Endothelial cell (in vitro differentiated cells): ENCODE measurements around the gene IAPP. TPM values are rescaled to one million over a fixed set of nuclear protein-coding genes. Genes with fewer than 3 reads are reported as not detected.

Experiments
- DNase-seq: peaks from one replicate; pipeline ENCODE4 v3.0.0; 2021; ENCODE audit warnings: low spot score
- H3K27ac Mint-ChIP-seq: one replicate; pipeline ENCODE4 v1.8.0; 2021; ENCODE audit warnings: mixed read lengths, inconsistent platforms; ENCODE audit not compliant: unreplicated experiment
- H3K27me3 Mint-ChIP-seq: one replicate; pipeline ENCODE4 v1.8.0; 2021; ENCODE audit warnings: mild to moderate bottlenecking, moderate library complexity, mixed read lengths, inconsistent platforms; ENCODE audit not compliant: unreplicated experiment
- H3K36me3 Mint-ChIP-seq: one replicate; pipeline ENCODE4 v1.8.0; 2021; ENCODE audit warnings: mild to moderate bottlenecking, low read depth, mixed read lengths, inconsistent platforms; ENCODE audit not compliant: unreplicated experiment
- H3K4me1 Mint-ChIP-seq: one replicate; pipeline ENCODE4 v1.8.0; 2021; ENCODE audit warnings: mild to moderate bottlenecking, mixed read lengths, inconsistent platforms; ENCODE audit not compliant: unreplicated experiment
- H3K4me3 Mint-ChIP-seq: one replicate; pipeline ENCODE4 v1.8.0; 2021; ENCODE audit warnings: mild to moderate bottlenecking, mixed read lengths, inconsistent platforms; ENCODE audit not compliant: unreplicated experiment
- H3K9me3 Mint-ChIP-seq: one replicate; pipeline ENCODE4 v1.8.0; 2021; ENCODE audit warnings: mixed read lengths, inconsistent platforms; ENCODE audit not compliant: unreplicated experiment
- CTCF ChIP-seq: fragments of 200-600 bp; sonication (generic); IDR thresholded peaks from one replicate; pipeline ENCODE4 v1.5.0; 2021; ENCODE audit warnings: antibody characterized with exemption; ENCODE audit not compliant: unreplicated experiment
- total RNA-seq: library from RNA; stranded (reverse); fragmentation: NEBNext Ultra II Directional; extraction: Animal tissue kit (Norgen Biotek cat#: 25700); gene quantifications from one replicate; pipeline ENCODE4 v1.2.1, GENCODE V29; 2021; ENCODE audit not compliant: unreplicated experiment

The IAPP gene
- total RNA-seq, 1 donor from 2014 or later, result not detected

GRCh38 chr12:21334771-21335325, 37.9 kb upstream of the IAPP start, which contains the start of gene SLCO1A2:
SLCO1A2 (minus strand) TSS chr12:21334917; CDS start chr12:21334647, 270 bp downstream.
- no peaks in the 10 kb centered on the region for H3K27me3 Mint-ChIP-seq
- H3K4me1 Mint-ChIP-seq, result peaks cover 4% of the 10 kb centered on the region
- no peak for TF ChIP-seq CTCF
- no peak within 1 kb of the TSS for H3K4me3 Mint-ChIP-seq
- H3K9me3 Mint-ChIP-seq, result peaks cover 4% of the 10 kb centered on the region
- H3K36me3 Mint-ChIP-seq, result peaks cover 8% of the 10 kb centered on the region
- DNase-seq, result no peak
- H3K27ac Mint-ChIP-seq, result no peak within 1 kb of the TSS

- no peak for DNase-seq
- H3K4me3 Mint-ChIP-seq, result no peak overlapping the region
- H3K4me1 Mint-ChIP-seq, result peaks cover 4% of the 10 kb centered on the region
- TF ChIP-seq CTCF, result no peak
- no peaks in the 10 kb centered on the region for H3K27me3 Mint-ChIP-seq
- no peaks in the 10 kb centered on the region for H3K36me3 Mint-ChIP-seq
- H3K27ac Mint-ChIP-seq, result no peak overlapping the region
- no peaks in the 10 kb centered on the region for H3K9me3 Mint-ChIP-seq
Observed at GRCh38 chr12:21336656-21337055, 36.0 kb upstream of the IAPP start.

- Mint-ChIP-seq H3K27ac (no peak overlapping the region), H3K9me3 (no peaks in the 10 kb centered on the region), H3K36me3 (no peaks in the 10 kb centered on the region), H3K27me3 (no peaks in the 10 kb centered on the region), H3K4me1 (peaks cover 4% of the 10 kb centered on the region), H3K4me3 (no peak overlapping the region)
- TF ChIP-seq CTCF, result no peak
- no peak for DNase-seq
Observed at GRCh38 chr12:21337453-21337852, 35.2 kb upstream of the IAPP start.

GRCh38 chr12:21337959-21338744, 34.5 kb upstream of the IAPP start:
- H3K27me3 Mint-ChIP-seq, result no peaks in the 10 kb centered on the region
- H3K36me3 Mint-ChIP-seq, result no peaks in the 10 kb centered on the region
- no peak for TF ChIP-seq CTCF
- peaks cover 4% of the 10 kb centered on the region for H3K4me1 Mint-ChIP-seq
- H3K9me3 Mint-ChIP-seq, result no peaks in the 10 kb centered on the region
- no peak for DNase-seq
- no peak overlapping the region for H3K27ac Mint-ChIP-seq
- H3K4me3 Mint-ChIP-seq, result no peak overlapping the region

GRCh38 chr12:21339921-21340320, 32.8 kb upstream of the IAPP start:
- no peak for DNase-seq
- TF ChIP-seq CTCF, result no peak
- no peaks in the 10 kb centered on the region for H3K36me3 Mint-ChIP-seq
- no peaks in the 10 kb centered on the region for H3K27me3 Mint-ChIP-seq
- H3K4me3 Mint-ChIP-seq, result no peak overlapping the region
- H3K27ac Mint-ChIP-seq, result no peak overlapping the region
- H3K4me1 Mint-ChIP-seq, result peaks cover 4% of the 10 kb centered on the region
- H3K9me3 Mint-ChIP-seq, result no peaks in the 10 kb centered on the region
